Esophagus squamous epithelium (tissue), 4 donors: ENCODE data around the gene PIGP.

Experiments used
- POLR2A ChIP-seq, 4 donors: fragments of 450-650 bp; IDR thresholded peaks; one replicate each; pipeline ENCODE4 v1.6.1; 2017; ENCODE audit warnings: antibody characterized with exemption in 4 of 4, mild to moderate bottlenecking in 4 of 4, moderate library complexity in 3 of 4
- TF ChIP-seq, protein P1 (sequence below), 6 experiments: fragments of 450-650 bp in 4 of 6; fragments of 200-600 bp in 2 of 6; sonication (generic) in 2 of 6; IDR thresholded peaks; one replicate each; pipeline ENCODE4 v1.5.1; 2016 to 2019; ENCODE audit warnings: antibody characterized with exemption in 6 of 6, mild to moderate bottlenecking in 4 of 6, moderate library complexity in 4 of 6

- TF ChIP-seq, protein P1, sequence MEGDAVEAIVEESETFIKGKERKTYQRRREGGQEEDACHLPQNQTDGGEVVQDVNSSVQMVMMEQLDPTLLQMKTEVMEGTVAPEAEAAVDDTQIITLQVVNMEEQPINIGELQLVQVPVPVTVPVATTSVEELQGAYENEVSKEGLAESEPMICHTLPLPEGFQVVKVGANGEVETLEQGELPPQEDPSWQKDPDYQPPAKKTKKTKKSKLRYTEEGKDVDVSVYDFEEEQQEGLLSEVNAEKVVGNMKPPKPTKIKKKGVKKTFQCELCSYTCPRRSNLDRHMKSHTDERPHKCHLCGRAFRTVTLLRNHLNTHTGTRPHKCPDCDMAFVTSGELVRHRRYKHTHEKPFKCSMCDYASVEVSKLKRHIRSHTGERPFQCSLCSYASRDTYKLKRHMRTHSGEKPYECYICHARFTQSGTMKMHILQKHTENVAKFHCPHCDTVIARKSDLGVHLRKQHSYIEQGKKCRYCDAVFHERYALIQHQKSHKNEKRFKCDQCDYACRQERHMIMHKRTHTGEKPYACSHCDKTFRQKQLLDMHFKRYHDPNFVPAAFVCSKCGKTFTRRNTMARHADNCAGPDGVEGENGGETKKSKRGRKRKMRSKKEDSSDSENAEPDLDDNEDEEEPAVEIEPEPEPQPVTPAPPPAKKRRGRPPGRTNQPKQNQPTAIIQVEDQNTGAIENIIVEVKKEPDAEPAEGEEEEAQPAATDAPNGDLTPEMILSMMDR (IDR thresholded peaks at IDR 0.05) = no peak
- TF ChIP-seq POLR2A (IDR thresholded peaks at IDR 0.05) = no peak
These were observed 27.3 kb downstream of the PIGP start for GRCh38 chr21:37045556-37045955.
